HepG2 (cell line): ENCODE results near the gene PHF10. TPM values are rescaled to one million over a fixed set of nuclear protein-coding genes. Genes with fewer than 3 reads are reported as not detected.

Experiments
- ARID4A ChIP-seq: sonication (generic); formaldehyde crosslinking; IDR thresholded peaks from 2 replicates; pipeline ENCODE4 v1.5.0; 2020; ENCODE audit warnings: mild to moderate bottlenecking, missing genetic modification reagents, borderline replicate concordance
- KDM5A ChIP-seq: fragments of 200-600 bp; sonication (generic); IDR thresholded peaks from 2 replicates; pipeline ENCODE4 v1.7.0; 2018; ENCODE audit warnings: antibody characterized with exemption, mild to moderate bottlenecking, low read length, borderline replicate concordance
- KLF6 ChIP-seq: IDR thresholded peaks from 2 replicates; pipeline ENCODE4 v1.8.0; 2016; ENCODE audit warnings: missing biosample characterization, missing genetic modification reagents
- LBX2 ChIP-seq: sonication (generic); formaldehyde crosslinking; IDR thresholded peaks from 2 replicates; pipeline ENCODE4 v1.5.0; 2020; ENCODE audit warnings: missing genetic modification reagents, mild to moderate bottlenecking, borderline replicate concordance
- MXD1 ChIP-seq: sonication (generic); formaldehyde crosslinking; IDR thresholded peaks from 2 replicates; pipeline ENCODE4 v1.4.0; 2020; ENCODE audit warnings: mild to moderate bottlenecking, missing genetic modification reagents
- MYPOP ChIP-seq: sonication (generic); formaldehyde crosslinking; IDR thresholded peaks from 2 replicates; pipeline ENCODE4 v1.8.1; 2023; ENCODE audit warnings: mild to moderate bottlenecking, moderate library complexity, missing genetic modification reagents
- NR2F1 ChIP-seq, 2 experiments: fragments of 450-650 bp in 1 of 2; formaldehyde crosslinking in 1 of 2; IDR thresholded peaks; 2 replicates each; pipeline versions ENCODE4 v1.5.0 to v1.6.1; 2016 to 2020; ENCODE audit warnings: mild to moderate bottlenecking in 1 of 2, missing compliant biosample characterization in 1 of 2, missing genetic modification reagents in 1 of 2, moderate library complexity in 1 of 2
- SAP130 ChIP-seq: IDR thresholded peaks from 2 replicates; pipeline ENCODE4 v1.6.1; 2016; ENCODE audit warnings: low read depth
- TMF1 ChIP-seq: sonication (generic); formaldehyde crosslinking; IDR thresholded peaks from 2 replicates; pipeline ENCODE4 v1.8.1; 2022; ENCODE audit warnings: low read depth, missing genetic modification reagents
- ZHX2 ChIP-seq, 2 experiments: sonication (generic) in 1 of 2; formaldehyde crosslinking in 1 of 2; IDR thresholded peaks; 2 replicates each; pipeline versions ENCODE4 v1.6.1 to v1.9.0; 2014 to 2022; ENCODE audit warnings: antibody characterized with exemption in 1 of 2, borderline replicate concordance in 1 of 2, inconsistent platforms in 1 of 2, low read depth in 1 of 2, missing genetic modification reagents in 1 of 2
- ZNF276 ChIP-seq: sonication (generic); formaldehyde crosslinking; IDR thresholded peaks from 2 replicates; pipeline ENCODE4 v1.4.0; 2020; ENCODE audit warnings: mild to moderate bottlenecking, low read depth, missing genetic modification reagents
- ZSCAN25 ChIP-seq: sonication (generic); formaldehyde crosslinking; IDR thresholded peaks from 2 replicates; pipeline ENCODE4 v1.8.0; 2022; ENCODE audit warnings: mild to moderate bottlenecking, missing genetic modification reagents
- polyA plus RNA-seq, 8 experiments: library from polyadenylated mRNA; depleted of rRNA in 3 of 8; stranded (reverse) in 7 of 8; unstranded in 1 of 8; fragments of >200 nt; fragmentation: Illumina TruSeq in 4 of 8; extraction: Trizol in 4 of 8; gene quantifications; 2 replicates each; pipeline versions ENCODE4 v1.2.1 to v1.2.3, GENCODE V29; 2011 to 2016; ENCODE audit warnings: low read depth in 4 of 8, missing spikeins in 1 of 8, mixed read lengths in 1 of 8; ENCODE audit not compliant: insufficient read depth in 1 of 8
- total RNA-seq, 5 experiments: library from RNA; depleted of rRNA; stranded (reverse); fragments of >200 nt; fragmentation: Illumina TruSeq; extraction: Trizol; gene quantifications; 2 replicates each; pipeline ENCODE4 v1.2.3, GENCODE V29; 2016; ENCODE audit warnings: low read depth in 1 of 5

PHF10 gene
- total and polyA plus RNA-seq, 2 of the 13 experiments (the other 11 are each of a cell fraction or from before 2014, with no cell fraction given) = 42.1 to 84.1 TPM

- TF ChIP-seq ZHX2 (IDR thresholded peaks at IDR 0.05; ENCODE audit: low read depth) (no peak), ZHX2 (CRISPR knock-in tag; IDR thresholded peaks at IDR 0.05; ENCODE audit: borderline replicate concordance) (no peak), ARID4A (CRISPR knock-in tag) (peak; percentile 73), SAP130 (CRISPR knock-in tag) (peak; percentile 76), KLF6 (no peak), LBX2 (CRISPR knock-in tag) (no peak), TMF1 (CRISPR knock-in tag) (no peak), ZSCAN25 (CRISPR knock-in tag) (no peak), NR2F1 (CRISPR knock-in tag; IDR thresholded peaks at IDR 0.05) (no peak), MYPOP (CRISPR knock-in tag) (no peak; the same call in 1 of the 2 replicates), MXD1 (CRISPR knock-in tag) (0 out of 2 replicates have a peak, but pooled peaks have one; percentile 17), KDM5A (no peak), ZNF276 (CRISPR knock-in tag) (no peak)
Measured at GRCh38 chr6:169722362-169723199, 1.7 kb downstream of the PHF10 start (continued).
